ENCODE measurements around the gene EFNA2.

GRCh38 chr19:1294688-1295087 is 9.0 kb downstream of the EFNA2 start:
- TF ChIP-seq CTCF (conservative IDR thresholded peaks at IDR 0.05; ENCODE audit: low read depth, low read length) (no peak), EZH2 (IDR thresholded peaks at IDR 0.05; ENCODE audit: low read length, unreplicated experiment) (no peak), EZH2phosphoT487 (IDR thresholded peaks at IDR 0.05; ENCODE audit: borderline replicate concordance, low read length) (no peak)

Measured in PC-3 (cell line).